Epidermal melanocyte (primary cell): ENCODE data around the gene RAVER2.
"Not testable (repeated sequence)": the region's sequence is repeated elsewhere in the genome, so short reads cannot be mapped to it uniquely, and the experiment has no call there.

Source experiments
- DNase-seq: peaks from one replicate; pipeline ENCODE4 v3.0.0; 2011; ENCODE audit warnings: low spot score; ENCODE audit not compliant: insufficient read length

RAVER2 gene

GRCh38 chr1:64748222-64748621 lies 3.3 kb downstream of the RAVER2 start:
- DNase-seq, result no peak

GRCh38 chr1:64748706-64749105 lies 3.8 kb downstream of the RAVER2 start:
- DNase-seq, result no peak

- DNase-seq, result no peak
Observed at GRCh38 chr1:64750092-64750491, 5.2 kb downstream of the RAVER2 start.

GRCh38 chr1:64750875-64751274 lies 6.0 kb downstream of the RAVER2 start:
- no peak for DNase-seq

- DNase-seq, result no peak
Observed at GRCh38 chr1:64754173-64754572, 9.3 kb downstream of the RAVER2 start.

- DNase-seq, result no peak
Observed at GRCh38 chr1:64755361-64755760, 10.5 kb downstream of the RAVER2 start.

- no peak for DNase-seq
Observed at GRCh38 chr1:64756770-64757169, 11.9 kb downstream of the RAVER2 start.

GRCh38 chr1:64757213-64757612 lies 12.3 kb downstream of the RAVER2 start:
- no peak for DNase-seq

GRCh38 chr1:64758233-64758632 lies 13.4 kb downstream of the RAVER2 start:
- DNase-seq, result no peak

- no peak for DNase-seq
Observed at GRCh38 chr1:64759968-64760367, 15.1 kb downstream of the RAVER2 start.

- no peak for DNase-seq
Observed at GRCh38 chr1:64765012-64765411, 20.1 kb downstream of the RAVER2 start.

GRCh38 chr1:64765826-64766225 lies 21.0 kb downstream of the RAVER2 start:
- DNase-seq, result no peak

GRCh38 chr1:64766429-64766828 lies 21.6 kb downstream of the RAVER2 start:
- DNase-seq, result no peak

GRCh38 chr1:64769482-64769881 lies 24.6 kb downstream of the RAVER2 start:
- DNase-seq, result no peak

- DNase-seq, result no peak
Observed at GRCh38 chr1:64769971-64770370, 25.1 kb downstream of the RAVER2 start.

GRCh38 chr1:64773306-64773705 lies 28.4 kb downstream of the RAVER2 start:
- not testable (repeated sequence) for DNase-seq

GRCh38 chr1:64775113-64775512 lies 30.2 kb downstream of the RAVER2 start:
- DNase-seq, result no peak

GRCh38 chr1:64782044-64782443 lies 37.2 kb downstream of the RAVER2 start:
- DNase-seq, result not testable (repeated sequence)

GRCh38 chr1:64782848-64783247 lies 38.0 kb downstream of the RAVER2 start:
- not testable (repeated sequence) for DNase-seq

GRCh38 chr1:64790832-64791487 lies 46.1 kb downstream of the RAVER2 start:
- no peak for DNase-seq

GRCh38 chr1:64798872-64799271 lies 54.0 kb downstream of the RAVER2 start:
- no peak for DNase-seq

- DNase-seq, result no peak
Observed at GRCh38 chr1:64801851-64802523, 57.1 kb downstream of the RAVER2 start.

GRCh38 chr1:64809309-64809708 lies 64.4 kb downstream of the RAVER2 start:
- DNase-seq, result no peak
